HFF-Myc (cell line): ENCODE measurements around the gene EPN1.

ENCODE experiments used
- DNase-seq: peaks from one replicate; pipeline ENCODE4 v3.0.0-alpha.2; 2011; ENCODE audit warnings: low read depth; ENCODE audit errors: extremely low read depth
- H3K4me3 ChIP-seq: replicated peaks from 2 replicates; pipeline ENCODE4 v1.5.1; 2011; ENCODE audit warnings: low read depth, mild to moderate bottlenecking, control low read depth, low read length
- CTCF ChIP-seq: IDR thresholded peaks from 2 replicates; pipeline ENCODE4 v1.5.1; 2012; ENCODE audit warnings: mild to moderate bottlenecking, low read depth, low read length, control low read depth; ENCODE audit errors: missing control alignments

Gene EPN1

GRCh38 chr19:55656552-55656951 is 18.5 kb upstream of the EPN1 start:
- no peak for TF ChIP-seq CTCF
- DNase-seq, result no peak

GRCh38 chr19:55656988-55657747 is 17.9 kb upstream of the EPN1 start:
- peak overlapping the region; percentile 75 for H3K4me3 ChIP-seq
- no peak for TF ChIP-seq CTCF
- DNase-seq, result no peak

More at GRCh38 chr19:55656552-55656951, 18.5 kb upstream of the EPN1 start:
- peak overlapping the region; percentile 75 for H3K4me3 ChIP-seq

- H3K4me3 ChIP-seq, result peak overlapping the region; percentile 75; the same call in 1 of the 2 replicates
- DNase-seq, result no peak
- no peak for TF ChIP-seq CTCF
These were observed 16.1 kb upstream of the EPN1 start for GRCh38 chr19:55658846-55659459.

GRCh38 chr19:55659822-55660221 is 15.2 kb upstream of the EPN1 start:
- no peak for TF ChIP-seq CTCF
- no peak for DNase-seq

GRCh38 chr19:55660404-55660803 is 14.6 kb upstream of the EPN1 start:
- no peak overlapping the region for H3K4me3 ChIP-seq
- TF ChIP-seq CTCF, result no peak
- no peak for DNase-seq

More at GRCh38 chr19:55659822-55660221, 15.2 kb upstream of the EPN1 start:
- H3K4me3 ChIP-seq, result no peak overlapping the region

- H3K4me3 ChIP-seq, result no peak overlapping the region
- no peak for DNase-seq
- TF ChIP-seq CTCF, result no peak
These were observed 14.0 kb upstream of the EPN1 start for GRCh38 chr19:55660991-55661390.

GRCh38 chr19:55661826-55662225 is 13.2 kb upstream of the EPN1 start:
- DNase-seq, result no peak
- TF ChIP-seq CTCF, result no peak
- no peak overlapping the region for H3K4me3 ChIP-seq
